Right lung (tissue), 5 donors: ENCODE measurements around the gene MGMT. TPM values are rescaled to one million over a fixed set of nuclear protein-coding genes. Genes with fewer than 3 reads are reported as not detected.

Experiments used
- DNase-seq, 2 donors: peaks; one replicate each; pipeline ENCODE4 v3.0.0-alpha.2; 2013
- polyA plus RNA-seq, 5 donors: library from polyadenylated mRNA; unstranded; fragments of 120-200 nt; gene quantifications; one replicate each; pipeline versions ENCODE4 v1.2.1 to v1.2.3, GENCODE V29; 2013; ENCODE audit warnings: inconsistent platforms in 1 of 5, low replicate concordance in 1 of 5; ENCODE audit not compliant: insufficient read length in 5 of 5, insufficient read depth in 1 of 5

The MGMT gene
- polyA plus RNA-seq, 5 donors, result 12.1 to 22.3 (median 15.6) TPM

GRCh38 chr10:129491123-129491734, 24.2 kb downstream of the MGMT start:
- no peak for DNase-seq

GRCh38 chr10:129494176-129494575, 27.1 kb downstream of the MGMT start:
- no peak for DNase-seq

GRCh38 chr10:129494740-129495139, 27.7 kb downstream of the MGMT start:
- no peak for DNase-seq

DNA sequence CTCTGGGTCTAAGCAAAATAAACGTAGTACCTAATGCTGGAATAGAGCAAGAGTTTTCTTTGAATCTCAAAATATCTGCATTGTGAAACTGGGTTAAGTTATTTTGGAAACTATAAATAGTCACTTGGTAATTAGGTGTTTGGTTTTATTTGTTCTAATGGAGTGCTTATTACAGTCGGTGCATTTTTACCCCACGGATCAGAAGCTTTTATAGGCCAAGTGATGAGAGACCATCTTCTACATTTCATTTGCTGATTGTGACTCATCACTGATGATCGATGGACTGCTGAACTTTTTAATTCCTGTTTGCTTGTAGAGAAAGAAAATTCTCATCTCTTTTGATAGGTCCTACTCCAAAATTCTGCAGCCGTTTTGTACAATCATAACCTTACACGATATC, 28.2 kb downstream of the MGMT start:
- peak; percentile 15 to 34 for DNase-seq

DNA sequence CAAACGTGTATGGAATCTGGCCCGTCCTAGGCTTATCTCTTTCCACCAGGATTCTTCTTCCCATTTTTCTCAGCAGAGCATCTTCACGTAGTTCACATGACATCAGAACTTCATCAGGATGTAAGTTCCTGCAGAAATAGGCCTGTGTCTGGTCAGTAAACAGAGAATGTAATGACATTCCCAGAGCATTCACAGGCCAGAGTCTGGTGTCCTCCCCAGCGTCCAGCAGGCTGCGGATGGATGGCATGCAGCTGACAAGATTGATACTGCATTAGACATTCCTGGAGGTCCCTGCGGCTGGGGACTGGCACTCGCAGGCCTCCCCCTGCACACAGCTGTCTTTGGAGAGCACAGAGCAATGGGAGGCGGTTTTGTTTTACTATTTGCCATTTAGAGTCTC, 28.7 kb downstream of the MGMT start:
- no peak for DNase-seq

- no peak for DNase-seq
Observed at GRCh38 chr10:129497013-129497412, 30.0 kb downstream of the MGMT start.

- DNase-seq, result no peak
Observed at GRCh38 chr10:129498680-129499079, 31.6 kb downstream of the MGMT start.

- no peak for DNase-seq
Observed at GRCh38 chr10:129500617-129501339, 33.7 kb downstream of the MGMT start.

DNA sequence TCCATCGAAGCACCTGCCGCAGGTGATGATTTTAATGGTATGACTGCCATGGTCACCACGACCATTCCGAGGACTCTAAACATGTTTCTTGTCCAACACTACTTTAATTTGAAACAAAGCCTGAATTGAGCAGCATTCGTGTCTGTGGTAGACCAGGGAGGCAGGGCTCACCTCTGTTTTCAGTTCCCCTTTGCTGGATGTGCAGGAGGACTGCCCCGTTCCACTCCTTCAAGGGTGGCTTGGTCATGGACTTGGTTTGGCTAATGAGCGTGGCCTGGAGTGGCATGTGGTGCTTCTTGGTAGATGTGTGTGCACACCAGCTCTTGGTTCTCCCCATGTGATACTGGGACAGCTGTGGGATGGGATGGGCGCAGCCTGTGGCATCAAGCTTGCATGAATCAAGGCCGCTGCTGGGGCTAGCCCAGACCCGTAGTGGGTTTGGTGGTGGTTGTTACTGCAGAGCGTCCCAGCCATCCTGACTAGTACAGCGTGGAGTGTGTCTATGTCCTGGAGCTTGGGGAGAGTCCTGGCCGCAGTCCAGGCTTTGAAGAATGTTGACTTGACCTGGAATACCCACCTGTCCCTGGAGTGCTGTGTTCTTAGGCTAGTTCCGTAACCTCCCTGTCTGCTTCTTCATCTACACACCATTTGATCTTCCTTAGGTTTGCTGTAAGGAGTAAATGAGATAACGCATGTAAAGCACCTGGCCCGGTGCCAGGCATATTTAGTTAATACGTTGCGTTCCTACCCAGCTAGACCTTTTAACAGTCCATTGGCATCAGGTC, 34.8 kb downstream of the MGMT start:
- DNase-seq, result no peak

DNA sequence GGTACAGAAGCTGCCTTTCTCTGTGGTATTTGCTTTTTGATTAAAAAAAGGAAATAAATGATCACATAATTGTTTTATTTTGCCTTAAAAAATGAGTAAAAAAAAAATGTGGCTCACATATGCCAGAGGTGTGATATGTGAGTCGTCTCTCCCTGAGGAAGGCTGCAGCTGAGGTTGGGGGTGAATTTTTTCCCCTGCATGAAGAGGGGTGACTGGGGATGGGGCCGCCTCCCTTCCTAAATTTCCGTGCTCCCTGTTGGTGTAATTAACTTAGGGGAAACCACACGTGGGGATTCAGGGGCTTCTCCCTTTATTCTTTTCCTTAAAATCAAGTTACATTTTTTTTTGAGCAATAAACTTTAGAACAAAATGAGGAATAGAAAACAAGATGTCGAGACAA, 35.4 kb downstream of the MGMT start:
- DNase-seq, result no peak

DNA sequence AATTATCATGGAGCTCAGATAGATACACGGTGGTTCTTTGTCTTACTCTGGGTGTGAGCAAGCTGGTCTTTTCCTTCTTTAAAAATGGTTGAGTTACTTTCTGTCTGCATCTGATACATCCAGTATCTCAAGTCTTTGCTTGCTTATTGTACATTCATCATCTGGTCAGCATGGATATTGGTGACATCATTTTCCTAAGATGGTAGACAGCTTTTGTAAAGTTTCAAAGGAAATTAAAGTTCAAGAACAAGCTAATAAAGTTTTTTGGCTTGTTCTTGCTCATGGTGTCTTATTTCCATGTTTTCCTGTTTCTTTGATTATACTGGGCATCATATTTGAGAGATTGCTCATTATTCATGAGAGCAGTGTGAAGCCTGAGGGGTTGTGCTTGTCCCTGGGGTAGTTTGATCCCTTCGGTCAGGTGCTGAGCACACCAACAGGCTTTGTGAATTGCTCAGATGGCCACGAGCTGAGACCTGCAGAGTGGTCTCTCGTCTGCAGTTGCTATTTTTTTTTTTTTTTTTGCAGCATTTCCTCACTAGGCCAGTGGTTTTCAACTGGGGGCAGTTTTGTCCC, 38.5 kb downstream of the MGMT start:
- no peak for DNase-seq

GRCh38 chr10:129506101-129506797, 39.2 kb downstream of the MGMT start:
- DNase-seq, result no peak

DNA sequence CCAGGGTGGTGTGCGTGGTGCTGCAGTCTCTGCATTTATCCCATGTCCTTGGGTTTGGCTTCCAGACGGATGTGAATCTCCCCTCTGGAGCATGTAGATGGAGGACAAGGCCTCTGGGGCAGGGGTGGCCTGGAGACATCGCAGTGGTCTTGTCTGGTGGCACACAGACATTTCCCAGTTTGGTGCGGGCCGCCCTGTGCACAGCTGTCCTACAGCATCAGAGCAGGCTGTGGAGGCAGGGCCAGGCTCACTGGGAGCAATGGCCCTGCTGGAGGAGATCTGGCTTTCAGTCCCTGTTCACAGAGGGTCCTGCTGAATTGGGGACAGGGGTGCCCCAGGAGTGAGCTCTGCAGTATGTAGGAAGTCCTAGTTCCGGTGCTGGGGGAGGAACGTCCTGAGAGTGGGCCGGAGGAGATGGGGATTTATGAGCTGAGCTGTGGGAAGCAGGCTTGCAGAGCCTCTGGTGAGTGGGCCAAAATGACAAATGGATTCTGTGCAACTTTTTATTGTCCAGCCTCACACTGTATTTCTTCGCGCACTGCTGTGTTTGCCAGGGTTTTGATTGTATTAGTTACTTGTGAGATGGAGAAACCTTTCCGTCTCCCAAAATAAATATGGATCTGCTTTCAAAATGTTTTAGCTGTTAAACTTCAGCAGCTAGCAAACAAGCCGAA, 40.3 kb downstream of the MGMT start:
- no peak for DNase-seq

- DNase-seq, result no peak
Observed at GRCh38 chr10:129509155-129509554, 42.1 kb downstream of the MGMT start.

GRCh38 chr10:129509835-129510234, 42.8 kb downstream of the MGMT start:
- DNase-seq, result no peak

DNA sequence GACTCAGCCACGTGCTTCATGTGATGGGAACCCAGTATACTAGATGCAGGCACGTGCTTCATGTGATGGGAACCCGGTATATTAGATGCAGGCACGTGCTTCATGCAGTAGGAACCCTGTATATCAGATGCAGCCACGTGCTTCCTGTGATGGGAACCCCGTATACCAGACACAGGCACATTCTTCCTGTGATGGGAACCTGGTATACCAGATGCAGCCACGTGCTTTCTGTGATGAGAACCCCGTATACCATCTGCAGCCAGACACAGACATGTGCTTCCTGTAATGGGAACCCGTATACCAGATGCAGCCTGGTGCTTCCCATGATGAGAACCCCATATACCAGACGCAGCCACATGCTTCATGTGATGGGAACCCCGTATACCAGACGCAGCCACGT, 44.0 kb downstream of the MGMT start:
- no peak for DNase-seq

DNA sequence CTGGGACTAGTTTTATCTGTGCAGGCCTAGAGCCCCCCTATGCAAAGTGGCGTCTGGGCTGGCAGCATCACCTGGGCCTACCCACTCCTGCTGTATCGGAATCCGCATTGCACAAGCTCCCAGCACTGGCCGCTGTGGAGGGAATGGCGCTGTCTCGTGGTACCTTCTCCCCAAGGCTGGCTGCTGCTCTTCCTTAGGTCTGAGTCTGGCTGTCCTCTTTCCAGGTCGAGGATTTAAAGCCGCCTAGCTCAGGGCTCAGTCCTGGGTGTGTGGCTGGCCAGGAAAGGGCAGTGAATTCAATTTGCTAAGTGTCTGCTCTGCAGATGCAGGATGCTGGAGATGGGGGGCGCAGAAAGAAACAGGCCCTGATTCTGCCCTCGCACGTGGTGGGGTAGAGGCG, 44.7 kb downstream of the MGMT start:
- no peak for DNase-seq

DNA sequence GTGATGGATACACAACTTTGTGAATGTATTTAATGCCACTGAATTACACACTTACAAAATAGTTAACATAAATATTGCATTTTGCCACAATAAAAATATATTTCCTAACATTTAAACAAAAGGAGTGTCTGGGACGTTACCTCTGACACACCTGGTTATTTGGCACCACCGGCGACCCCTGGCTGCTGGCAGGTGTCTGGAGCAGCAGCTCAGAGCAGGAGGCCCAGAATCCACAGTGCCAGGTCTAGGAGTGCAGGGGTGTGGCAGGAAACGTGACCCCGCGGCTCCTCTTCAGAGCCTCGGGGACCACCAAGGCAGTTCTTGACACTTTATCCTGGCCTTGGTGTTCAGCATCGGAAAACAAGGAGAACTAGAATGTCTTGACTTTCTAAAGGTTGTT, 46.3 kb downstream of the MGMT start:
- DNase-seq, result no peak

- DNase-seq, result no peak
Observed at GRCh38 chr10:129514568-129515451, 47.8 kb downstream of the MGMT start.
